Embryonic facial prominence (tissue), 1 donor: ENCODE data around the gene AOC3.

Source experiments
- DNase-seq: peaks from one replicate; pipeline ENCODE4 v3.0.0-alpha.2; 2016; ENCODE audit errors: extremely low spot score

The AOC3 gene

GRCh38 chr17:42850954-42851353 lies at the start of gene AOC3:
TSS of gene AOC3 (plus strand) at chr17:42851199. CDS start at chr17:42851344, 145 bp downstream.
- DNase-seq: no peak

GRCh38 chr17:42803074-42803883 lies 47.7 kb upstream of the AOC3 start:
- no peak for DNase-seq

GRCh38 chr17:42804918-42805367 lies 46.1 kb upstream of the AOC3 start:
- DNase-seq: no peak

GRCh38 chr17:42806249-42806648 lies 44.8 kb upstream of the AOC3 start:
- no peak for DNase-seq

- DNase-seq: no peak
These were observed 41.7 kb upstream of the AOC3 start for GRCh38 chr17:42809250-42809649.

- DNase-seq: no peak
These were observed 36.2 kb upstream of the AOC3 start for GRCh38 chr17:42814633-42815399.

- DNase-seq: no peak
These were observed 33.1 kb upstream of the AOC3 start for GRCh38 chr17:42817866-42818265.

GRCh38 chr17:42818379-42818778 lies 32.6 kb upstream of the AOC3 start:
- DNase-seq: no peak

GRCh38 chr17:42819939-42820535 lies 31.0 kb upstream of the AOC3 start:
- no peak for DNase-seq

- no peak for DNase-seq
These were observed 29.8 kb upstream of the AOC3 start for GRCh38 chr17:42821176-42821575.

- no peak for DNase-seq
These were observed 23.5 kb upstream of the AOC3 start for GRCh38 chr17:42827472-42827871.

GRCh38 chr17:42830971-42831370 lies 20.0 kb upstream of the AOC3 start:
- no peak for DNase-seq

GRCh38 chr17:42832213-42832933 lies 18.6 kb upstream of the AOC3 start:
- DNase-seq: no peak

- DNase-seq: peak; percentile 82
These were observed 17.8 kb upstream of the AOC3 start, which contains the start of gene PSME3 for GRCh38 chr17:42832934-42833766. TSS of gene PSME3 (plus strand) at chr17:42833397. CDS start at chr17:42833632, 235 bp downstream.

GRCh38 chr17:42833767-42834422 lies 17.1 kb upstream of the AOC3 start:
- DNase-seq: no peak

GRCh38 chr17:42835732-42836131 lies 15.3 kb upstream of the AOC3 start:
- DNase-seq: no peak

- no peak for DNase-seq
These were observed 8.9 kb upstream of the AOC3 start for GRCh38 chr17:42841975-42842685.

- peak; percentile 60 for DNase-seq
These were observed 7.6 kb upstream of the AOC3 start for GRCh38 chr17:42843358-42843934.

- DNase-seq: no peak
These were observed 6.7 kb upstream of the AOC3 start, which contains the start of gene AOC2 for GRCh38 chr17:42844271-42844670. TSS of gene AOC2 (plus strand) at chr17:42844580. CDS start at chr17:42844627, 47 bp downstream.
